BJ (cell line): ENCODE results near the gene EFNA4. TPM values are rescaled to one million over a fixed set of nuclear protein-coding genes. Genes with fewer than 3 reads are reported as not detected.

Experiments
- CTCF ChIA-PET: fragments of 350-600 bp; formaldehyde crosslinking; extraction: SDS; loops from one replicate; lab custom pipeline; 2021; ENCODE audit warnings: antibody characterized with exemption, inconsistent platforms; lab: Yijun Ruan, JAX
- POLR2A ChIA-PET: fragments of 300-600 bp; sonication (Branson Sonifier 250); formaldehyde crosslinking; extraction: SDS; loops from one replicate; lab custom pipeline; 2021; ENCODE audit warnings: antibody characterized with exemption; lab: Charles Lee
- DNase-seq: peaks from one replicate; pipeline ENCODE4 v3.0.0-alpha.2; 2011; ENCODE audit warnings: low read depth
- H3K27me3 ChIP-seq: 2 replicates; pipeline ENCODE4 v1.6.0; 2011; ENCODE audit warnings: low read length; ENCODE audit not compliant: control insufficient read depth, insufficient read depth
- H3K36me3 ChIP-seq: 2 replicates; pipeline ENCODE4 v1.5.1; 2011; ENCODE audit warnings: low read length; ENCODE audit not compliant: control insufficient read depth, insufficient read depth
- H3K4me3 ChIP-seq: 2 replicates; pipeline ENCODE4 v1.5.1; 2011; ENCODE audit warnings: low read depth, mild to moderate bottlenecking, control low read depth, low read length
- CTCF ChIP-seq: IDR thresholded peaks from 2 replicates; pipeline ENCODE4 v1.5.1; 2011; ENCODE audit warnings: low read depth, mild to moderate bottlenecking, control low read depth, inconsistent platforms, low read length, moderate library complexity; ENCODE audit not compliant: insufficient read depth
- polyA plus RNA-seq: library from polyadenylated mRNA; depleted of rRNA; stranded (reverse); fragments of >200 nt; gene quantifications from 2 replicates; pipeline ENCODE4 v1.2.3, GENCODE V29; 2011

EFNA4 gene
- polyA plus RNA-seq, 1 experiment = 12.4 TPM

- POLR2A ChIA-PET = no interaction called here
These were observed 20.2 kb upstream of the EFNA4 start for GRCh38 chr1:155043301-155043702.

GRCh38 chr1:155043793-155044192 lies 19.7 kb upstream of the EFNA4 start:
- TF ChIP-seq CTCF = no peak
- Histone ChIP-seq H3K36me3 (no peaks in the 10 kb centered on the region), H3K4me3 (no peak overlapping the region), H3K27me3 (no peaks in the 10 kb centered on the region; the same call in 1 of the 2 replicates)
- ChIA-PET CTCF (interaction anchor here (1.1 to 11.9 kb wide), 9 partner anchors 11 to 88 kb away, joined by 3 to 168 read pairs (median 10); partner anchors contain the start of genes DCST1, DCST2, EFNA4 and PBXIP1), POLR2A (no interaction called here)
- no peak for DNase-seq

More at GRCh38 chr1:155043301-155043702, 20.2 kb upstream of the EFNA4 start:
- no peaks in the 10 kb centered on the region; the same call in 1 of the 2 replicates for H3K27me3 ChIP-seq
- H3K36me3 ChIP-seq = no peaks in the 10 kb centered on the region
- no peak for TF ChIP-seq CTCF
- no peak overlapping the region for H3K4me3 ChIP-seq
- no peak for DNase-seq
- CTCF ChIA-PET = interaction anchor here (2.9 to 11.9 kb wide), 4 partner anchors 11 to 41 kb away, joined by 31 to 168 read pairs (median 70); partner anchors contain the start of genes DCST1, DCST2 and EFNA4

DNA sequence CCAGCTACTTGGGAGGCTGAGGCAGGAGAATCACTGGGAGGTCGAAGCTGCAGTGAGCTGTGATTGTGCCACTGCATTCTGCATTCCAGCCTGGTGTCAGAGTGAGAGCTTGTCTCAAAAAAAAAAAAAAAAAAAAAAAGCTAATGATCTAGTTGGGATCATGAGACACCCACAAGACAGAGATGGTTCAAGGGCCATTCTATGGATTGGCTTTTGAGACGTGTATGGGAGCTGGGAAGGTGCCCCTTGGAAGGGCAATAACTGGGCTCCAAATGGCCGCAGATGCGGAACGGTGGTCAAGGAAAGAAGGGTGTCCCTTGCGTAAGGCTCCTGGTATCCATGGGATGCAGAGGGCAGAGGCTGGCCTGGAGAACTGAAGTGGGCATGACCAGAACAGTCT lies 19.2 kb upstream of the EFNA4 start:
- ChIA-PET POLR2A (no interaction called here), CTCF (interaction anchor here (0.7 to 11.9 kb wide), 19 partner anchors 12 to 462 kb away, joined by 3 to 168 read pairs (median 4); partner anchors contain the start of genes DCST1, DCST2, EFNA4 and PBXIP1)
- Histone ChIP-seq H3K27me3 (no peaks in the 10 kb centered on the region; the same call in 1 of the 2 replicates), H3K36me3 (no peaks in the 10 kb centered on the region), H3K4me3 (no peak overlapping the region)
- DNase-seq = no peak
- no peak for TF ChIP-seq CTCF

DNA sequence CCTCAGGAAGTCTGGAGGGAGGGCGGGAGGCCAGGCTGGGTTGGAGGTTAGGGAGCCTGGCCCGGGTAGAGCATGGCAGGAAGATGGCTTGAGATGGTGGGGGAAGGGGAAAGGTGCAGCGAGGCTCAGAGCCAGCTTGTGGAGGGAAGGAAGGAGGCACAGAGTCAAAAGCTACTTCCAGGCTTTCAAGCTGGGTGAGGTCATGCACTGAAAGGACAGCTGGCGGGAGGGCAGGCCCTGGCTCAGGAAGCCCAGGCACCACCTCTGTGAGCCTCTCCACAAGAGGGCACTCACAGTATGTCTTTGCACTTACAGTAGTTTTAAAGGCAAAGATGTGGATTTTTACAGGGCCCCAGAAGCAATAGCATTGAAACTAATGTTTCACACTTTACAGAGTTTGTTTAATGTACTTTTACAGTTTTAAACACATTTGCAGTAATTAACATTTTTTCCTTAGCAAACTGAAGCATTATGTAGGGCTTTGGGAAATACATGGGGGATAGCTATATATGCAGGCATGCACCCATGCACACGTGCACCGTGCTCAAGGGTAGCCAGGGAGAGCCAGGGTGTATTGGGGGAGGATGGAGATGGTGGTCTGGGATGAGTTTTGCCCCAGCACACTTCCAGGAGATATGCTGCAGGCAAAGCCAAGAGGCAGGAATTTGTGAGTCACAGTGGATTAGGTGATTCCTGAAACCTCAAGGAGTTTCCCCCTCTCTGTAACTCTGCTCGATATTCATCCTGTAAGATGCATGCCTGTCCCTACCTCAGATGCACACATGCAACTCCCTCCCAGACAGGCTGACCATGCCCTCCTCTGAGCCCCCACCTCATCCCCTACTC lies 18.5 kb upstream of the EFNA4 start:
- CTCF ChIA-PET = interaction anchor here (0.7 to 11.9 kb wide), 23 partner anchors 12 to 463 kb away, joined by 3 to 168 read pairs (median 4); partner anchors contain the start of genes DCST1, DCST2, EFNA4 and PBXIP1
- POLR2A ChIA-PET = no interaction called here
- Histone ChIP-seq H3K4me3 (no peak overlapping the region), H3K27me3 (no peaks in the 10 kb centered on the region; the same call in 1 of the 2 replicates), H3K36me3 (no peaks in the 10 kb centered on the region)
- no peak for DNase-seq
- TF ChIP-seq CTCF = peak; percentile 83
